DOHH2 (cell line): Measurements from ENCODE around the gene CDCA3.

Source experiments
- CTCF ChIP-seq: fragments of 200-600 bp; sonication (generic); IDR thresholded peaks from one replicate; pipeline ENCODE4 v1.5.1; 2014; ENCODE audit warnings: antibody characterized with exemption, mild to moderate bottlenecking, low read depth, low read length; ENCODE audit not compliant: poor library complexity, severe bottlenecking
- EZH2phosphoT487 ChIP-seq: fragments of 200-600 bp; sonication (generic); IDR thresholded peaks from 2 replicates; pipeline ENCODE4 v1.6.1; 2017; ENCODE audit warnings: borderline replicate concordance, mild to moderate bottlenecking, antibody characterized with exemption, low read length, moderate library complexity, mixed read lengths

GRCh38 chr12:6845395-6845794, 5.7 kb downstream of the CDCA3 start:
- TF ChIP-seq EZH2phosphoT487 (no peak), CTCF (no peak)
